ENCODE measurements around the gene CNTNAP5.

DNA sequence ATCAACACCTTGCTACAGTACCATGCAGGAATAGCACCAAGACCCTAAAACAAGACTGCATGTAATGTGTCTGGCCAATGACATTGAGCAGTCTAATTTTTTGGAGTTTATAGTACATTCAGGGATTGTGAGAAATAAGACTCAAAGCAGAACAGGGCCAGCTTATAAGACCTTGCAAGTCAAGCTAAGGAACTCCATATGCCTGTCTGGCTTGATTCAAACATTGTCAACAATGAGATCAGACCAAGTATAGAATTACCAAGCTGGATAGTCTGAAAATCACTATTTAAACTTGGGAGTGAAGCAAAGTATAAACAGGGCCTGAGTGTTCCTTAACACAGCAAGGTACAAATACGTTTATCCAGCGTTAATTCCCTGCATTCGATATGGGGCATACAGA, 370.9 kb downstream of the CNTNAP5 start:
- TF ChIP-seq, protein P1, sequence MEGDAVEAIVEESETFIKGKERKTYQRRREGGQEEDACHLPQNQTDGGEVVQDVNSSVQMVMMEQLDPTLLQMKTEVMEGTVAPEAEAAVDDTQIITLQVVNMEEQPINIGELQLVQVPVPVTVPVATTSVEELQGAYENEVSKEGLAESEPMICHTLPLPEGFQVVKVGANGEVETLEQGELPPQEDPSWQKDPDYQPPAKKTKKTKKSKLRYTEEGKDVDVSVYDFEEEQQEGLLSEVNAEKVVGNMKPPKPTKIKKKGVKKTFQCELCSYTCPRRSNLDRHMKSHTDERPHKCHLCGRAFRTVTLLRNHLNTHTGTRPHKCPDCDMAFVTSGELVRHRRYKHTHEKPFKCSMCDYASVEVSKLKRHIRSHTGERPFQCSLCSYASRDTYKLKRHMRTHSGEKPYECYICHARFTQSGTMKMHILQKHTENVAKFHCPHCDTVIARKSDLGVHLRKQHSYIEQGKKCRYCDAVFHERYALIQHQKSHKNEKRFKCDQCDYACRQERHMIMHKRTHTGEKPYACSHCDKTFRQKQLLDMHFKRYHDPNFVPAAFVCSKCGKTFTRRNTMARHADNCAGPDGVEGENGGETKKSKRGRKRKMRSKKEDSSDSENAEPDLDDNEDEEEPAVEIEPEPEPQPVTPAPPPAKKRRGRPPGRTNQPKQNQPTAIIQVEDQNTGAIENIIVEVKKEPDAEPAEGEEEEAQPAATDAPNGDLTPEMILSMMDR (IDR thresholded peaks at IDR 0.05 in 4 of 5, conservative IDR thresholded peaks at IDR 0.05 in 1 of 5): no peak
- no peak for TF ChIP-seq POLR2A (IDR thresholded peaks at IDR 0.05)

Measured in gastrocnemius medialis (tissue), 4 donors.